GM12878 (cell line): Measurements from ENCODE around the gene CATSPER1. TPM values are rescaled to one million over a fixed set of nuclear protein-coding genes. Genes with fewer than 3 reads are reported as not detected.

ENCODE experiments used
- ATAC-seq: fragments of 200-7000 bp; cut with Tn5 transposase; 3 replicates; pipeline ENCODE4 v1.9.1; 2020; ENCODE audit warnings: mild to moderate bottlenecking, moderate library complexity
- BruUV-seq: library from RNA; stranded (reverse); fragments of 400-500 nt; replicated peaks from 2 replicates; lab custom pipeline; 2021; lab: Mats Ljungman, UMichigan
- CTCF ChIA-PET: fragments of 300-600 bp; sonication (Branson Sonifier 250); formaldehyde crosslinking; extraction: SDS; loops from one replicate; lab custom pipeline; 2021; ENCODE audit warnings: inconsistent platforms; lab: Yijun Ruan, JAX
- POLR2A ChIA-PET: fragments of 350-600 bp; formaldehyde crosslinking; extraction: SDS; loops from one replicate; lab custom pipeline; 2021; ENCODE audit warnings: inconsistent platforms; lab: Charles Lee
- RAD21 ChIA-PET: fragments of 300-600 bp; sonication (Branson Sonifier 250); formaldehyde crosslinking; loops from one replicate; lab custom pipeline; 2023; ENCODE audit warnings: antibody characterized with exemption; ENCODE audit not compliant: unreplicated experiment; lab: Charles Lee
- SMC1A ChIA-PET: fragments of 300-600 bp; sonication (Branson Sonifier 250); formaldehyde crosslinking; loops from one replicate; lab custom pipeline; 2023; ENCODE audit not compliant: unreplicated experiment, uncharacterized antibody; lab: Charles Lee
- DNase-seq: peaks from one replicate; pipeline ENCODE4 v3.0.0-alpha.2; 2011; ENCODE audit warnings: low read depth, low spot score
- FAIRE-seq: peaks from 3 replicates; lab custom pipeline; 2011; peaks lifted over from hg19 to GRCh38; lab: Jason Lieb, UNC
- H2AFZ ChIP-seq: 2 replicates; pipeline ENCODE4 v1.6.0; 2011; ENCODE audit warnings: low read depth, low read length, control low read depth; ENCODE audit not compliant: control insufficient read depth
- H3K27ac ChIP-seq: 2 replicates; pipeline ENCODE4 v1.5.1; 2011; ENCODE audit warnings: control low read depth; ENCODE audit not compliant: control insufficient read depth, insufficient read depth
- H3K27me3 ChIP-seq, 2 experiments: replicated peaks in 1 of 2; 2 replicates each; pipeline versions ENCODE4 v1.6.0 to v1.6.1; 2011; ENCODE audit warnings: low read length in 1 of 2; ENCODE audit not compliant: control insufficient read depth in 2 of 2, insufficient read depth in 2 of 2
- H3K36me3 ChIP-seq, 2 experiments: 2 replicates each; pipeline ENCODE4 v1.5.1; 2011; ENCODE audit warnings: low read length in 1 of 2; ENCODE audit not compliant: control insufficient read depth in 2 of 2, insufficient read depth in 2 of 2
- H3K4me1 ChIP-seq: 2 replicates; pipeline ENCODE4 v1.6.1; 2011; ENCODE audit warnings: mild to moderate bottlenecking, low read length, moderate library complexity, mixed read lengths; ENCODE audit not compliant: control insufficient read depth, insufficient read depth
- H3K4me2 ChIP-seq: 2 replicates; pipeline ENCODE4 v1.6.0; 2011; ENCODE audit warnings: control low read depth; ENCODE audit not compliant: control insufficient read depth, insufficient read depth
- H3K4me3 ChIP-seq: fragments of 200-600 bp; sonication (generic); 2 replicates; pipeline ENCODE4 v1.5.1; 2016
- H3K79me2 ChIP-seq: 2 replicates; pipeline ENCODE4 v1.6.0; 2011; ENCODE audit warnings: low read length; ENCODE audit not compliant: control insufficient read depth, insufficient read depth
- H3K9ac ChIP-seq: 2 replicates; pipeline ENCODE4 v1.8.0; 2011; ENCODE audit warnings: low read length, control low read depth, mixed read lengths; ENCODE audit not compliant: control insufficient read depth, insufficient read depth
- H3K9me3 ChIP-seq: replicated peaks from 3 replicates; pipeline ENCODE4 v1.5.1; 2011; ENCODE audit warnings: mild to moderate bottlenecking, low read length; ENCODE audit not compliant: control insufficient read depth, insufficient read depth
- H4K20me1 ChIP-seq: 2 replicates; pipeline ENCODE4 v1.6.0; 2011; ENCODE audit not compliant: control insufficient read depth, insufficient read depth
- CREB1 ChIP-seq: IDR thresholded peaks from 2 replicates; pipeline ENCODE4 v1.6.1; 2012; ENCODE audit warnings: low read depth, mild to moderate bottlenecking, inconsistent platforms
- CTCF ChIP-seq, 3 experiments: IDR thresholded peaks in 2 of 3; conservative IDR thresholded peaks in 1 of 3; 2 replicates each; pipeline ENCODE4 v1.5.1; 2011; ENCODE audit warnings: low read depth in 3 of 3, low read length in 3 of 3, mild to moderate bottlenecking in 3 of 3, control low read depth in 2 of 3, moderate library complexity in 2 of 3, inconsistent platforms in 1 of 3, mixed read lengths in 1 of 3; ENCODE audit not compliant: control insufficient read depth in 2 of 3, insufficient read depth in 1 of 3; ENCODE audit errors: extremely low read depth in 1 of 3
- ESRRA ChIP-seq: IDR thresholded peaks from 2 replicates; pipeline ENCODE4 v1.6.1; 2012; ENCODE audit warnings: mild to moderate bottlenecking, low read length, improper control_type of control experiment
- HCFC1 ChIP-seq: fragments of 150-350 bp; IDR thresholded peaks from 2 replicates; pipeline ENCODE4 v1.6.1; 2014; ENCODE audit warnings: low read length
- IKZF2 ChIP-seq, 2 experiments: fragments of 450-650 bp; IDR thresholded peaks; 2 replicates each; pipeline ENCODE4 v1.6.1; 2017; ENCODE audit warnings: mild to moderate bottlenecking in 2 of 2, moderate library complexity in 2 of 2
- MTA3 ChIP-seq: IDR thresholded peaks from 2 replicates; pipeline ENCODE4 v1.6.1; 2012; ENCODE audit warnings: low read length, inconsistent platforms, borderline replicate concordance
- NR2C2 ChIP-seq: IDR thresholded peaks from 2 replicates; pipeline ENCODE4 v1.6.1; 2011; ENCODE audit warnings: borderline replicate concordance, low read depth; ENCODE audit not compliant: control insufficient read depth, insufficient read length
- POLR2AphosphoS5 ChIP-seq: IDR thresholded peaks from 2 replicates; pipeline ENCODE4 v1.6.1; 2011; ENCODE audit warnings: mild to moderate bottlenecking, low read length, inconsistent platforms
- RAD21 ChIP-seq: IDR thresholded peaks from 2 replicates; pipeline ENCODE4 v1.6.1; 2011; ENCODE audit warnings: mild to moderate bottlenecking, low read depth, low read length, moderate library complexity; ENCODE audit not compliant: insufficient read depth
- WGBS: methylation state at CpG from one replicate; pipeline ENCODE4 v1.1.6; 2016; ENCODE audit warnings: low lambda C conversion rate; ENCODE audit not compliant: insufficient replicate concordance, insufficient coverage; ENCODE audit errors: missing lambda C conversion rate; 5-methylcytosine and 5-hydroxymethylcytosine counted together
- in situ Hi-C: fragments of 300-500 bp; cut with MboI; formaldehyde crosslinking; loops from 9 replicates; pipeline ENCODE4 v1.14.3; 2018; ENCODE audit warnings: mixed read lengths
- intact Hi-C: fragments of 100-400 bp; cut with micrococcal nuclease; formaldehyde crosslinking; loops from one replicate; pipeline ENCODE4 v1.14.2; 2022; ENCODE audit not compliant: unreplicated experiment
- polyA plus RNA-seq, 11 experiments: library from polyadenylated mRNA; depleted of rRNA in 4 of 11; unstranded in 6 of 11; stranded (reverse) in 5 of 11; fragments of >200 nt; fragmentation: Nextera tagmentation in 4 of 11; fragmentation: Illumina TruSeq in 1 of 11; extraction: Ambion mirVana in 4 of 11; extraction: Trizol in 1 of 11; gene quantifications; 1 replicate in 1 of 11; 2 replicates in 10 of 11; pipeline versions ENCODE4 v1.2.1 to v1.2.3, GENCODE V29; 2011 to 2016; ENCODE audit warnings: inconsistent platforms in 2 of 11, missing spikeins in 2 of 11, low read depth in 1 of 11
- total RNA-seq, 4 experiments: library from RNA; depleted of rRNA in 3 of 4; stranded (reverse); fragments of >200 nt in 3 of 4; fragmentation: Illumina TruSeq in 1 of 4; extraction: Trizol in 1 of 4; gene quantifications; 2 replicates each; pipeline versions ENCODE4 v1.2.1 to v1.2.3, GENCODE V29; 2013 to 2021
- TF ChIP-seq, protein P1 (sequence below): fragments of 450-650 bp; IDR thresholded peaks from 2 replicates; pipeline ENCODE4 v1.6.1; 2016; ENCODE audit warnings: mild to moderate bottlenecking
- TF ChIP-seq, protein P2 (sequence below): fragments of 450-650 bp; IDR thresholded peaks from 2 replicates; pipeline ENCODE4 v1.6.1; 2017; ENCODE audit warnings: mild to moderate bottlenecking, moderate library complexity

CATSPER1 gene
- total and polyA plus RNA-seq, 10 of the 15 experiments (the other 5 are each of a cell fraction or from before 2014, with no cell fraction given) = 0.02 to 0.05 TPM; not detected in 8

DNA sequence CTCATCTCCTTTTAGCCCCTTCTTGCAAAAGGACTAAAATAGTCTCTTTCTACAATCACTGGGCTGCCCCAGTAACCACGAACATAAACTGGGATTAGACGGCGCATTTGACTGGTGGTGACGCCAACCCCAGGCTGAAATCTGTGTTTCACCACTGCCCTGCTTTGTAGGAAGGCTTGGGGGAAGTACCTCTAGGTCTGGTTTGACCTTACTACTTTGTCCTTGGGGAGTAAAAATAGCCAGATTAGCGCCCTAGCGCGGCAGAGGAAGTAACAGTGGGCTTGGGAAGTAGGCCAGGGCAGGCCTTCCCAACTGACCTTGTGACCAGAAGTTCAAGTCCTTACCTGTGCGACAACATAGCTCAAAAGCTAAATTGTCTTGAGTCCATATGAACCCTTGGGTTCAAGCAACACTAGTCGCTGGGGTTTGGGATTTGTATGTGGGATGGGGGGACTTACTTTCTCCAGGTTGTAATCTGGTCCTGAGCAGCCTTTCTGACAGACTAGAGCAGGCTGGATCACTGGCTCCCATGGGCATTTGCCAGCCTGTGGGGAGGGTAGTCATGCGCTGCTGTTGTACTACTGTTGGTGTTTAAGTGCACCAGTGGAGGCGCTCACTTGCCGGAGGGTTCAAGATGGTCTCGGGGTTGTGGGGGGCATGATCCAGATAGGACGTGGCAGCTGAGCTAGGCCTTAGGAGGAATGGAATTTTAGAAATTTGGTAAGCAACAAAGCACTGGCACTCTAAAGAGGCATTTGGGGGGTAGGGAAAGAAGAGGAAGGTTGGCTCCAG lies 42.8 kb upstream of the CATSPER1 start:
- DNase-seq (no peak), FAIRE-seq (peak; percentile 27), ATAC-seq (peak; percentile 64)
- H3K36me3 ChIP-seq = peaks cover 16 to 39% of the 10 kb centered on the region in 2 experiments
- no peaks in the 10 kb centered on the region for H3K27me3 ChIP-seq
- TSS peak; percentile 88 for BruUV-seq
- POLR2A ChIA-PET = interaction anchor here (0.5 to 6.3 kb wide), 17 partner anchors 9 to 73 kb away, joined by 3 to 56 read pairs (median 4); partner anchors contain the start of genes BANF1 and SF3B2
- WGBS = 1% methylated on average over 14 of the region's 14 CpGs
- H3K4me3 ChIP-seq = peak overlapping the region; percentile 59
- H3K4me2 ChIP-seq = peak overlapping the region; percentile 90
- H2AFZ ChIP-seq = 0 out of 2 replicates have a peak overlapping the region, but pooled peaks have one; percentile 28
- intact Hi-C loops (loop anchor here (2.0 kb wide), 1 partner anchor 58 kb away; no protein-coding TSS in a partner anchor), in situ Hi-C loops (loop anchor here (5.0 kb wide), 1 partner anchor 63 kb away; no protein-coding TSS in a partner anchor)
- H3K27ac ChIP-seq = peak overlapping the region; percentile 83
- H3K4me1 ChIP-seq = peaks cover 23% of the 10 kb centered on the region
- RAD21 ChIA-PET = interaction anchor here (0.9 to 7.3 kb wide), 11 partner anchors 12 to 209 kb away, joined by 3 to 81 read pairs (median 6); partner anchors contain the start of genes MUS81 and SF3B2
- CTCF ChIA-PET = interaction anchor here (0.6 to 20.0 kb wide), 27 partner anchors 9 to 270 kb away, joined by 3 to 195 read pairs (median 8); partner anchors contain the start of genes CCDC85B, SF3B2 and YIF1A
- no peaks in the 10 kb centered on the region for H4K20me1 ChIP-seq
- SMC1A ChIA-PET = interaction anchor here (0.7 to 17.7 kb wide), 17 partner anchors 9 to 179 kb away, joined by 3 to 265 read pairs (median 5); partner anchors contain the start of genes BANF1, EIF1AD and SF3B2
- peaks cover 41% of the 10 kb centered on the region for H3K79me2 ChIP-seq
- peaks cover 4% of the 10 kb centered on the region; the same call in 2 of the 3 replicates for H3K9me3 ChIP-seq
- H3K9ac ChIP-seq = peak overlapping the region; percentile 70
- TF ChIP-seq CTCF (IDR thresholded peaks at IDR 0.05 in 2 of 3, conservative IDR thresholded peaks at IDR 0.05 in 1 of 3; ENCODE audit: control insufficient read depth in 2 of 3, extremely low read depth in 1 of 3, insufficient read depth in 1 of 3, low read depth in 3 of 3, low read length in 3 of 3) (peak; percentile 25 to 45 (median 32); a peak in 5 of 6 replicates), ESRRA (peak; percentile 83; the same call in 1 of the 2 replicates), CREB1 (peak; percentile 48; the same call in 1 of the 2 replicates), HCFC1 (no peak), NR2C2 (no peak), IKZF2 (IDR thresholded peaks at IDR 0.05) (peak in 1 of 2 experiments; percentile 45; a peak in 3 of 4 replicates), RAD21 (peak; percentile 22; the same call in 1 of the 2 replicates), POLR2AphosphoS5 (peak; percentile 44; the same call in 1 of the 2 replicates), MTA3 (peak; percentile 73; the same call in 1 of the 2 replicates)
- TF ChIP-seq, protein P1, sequence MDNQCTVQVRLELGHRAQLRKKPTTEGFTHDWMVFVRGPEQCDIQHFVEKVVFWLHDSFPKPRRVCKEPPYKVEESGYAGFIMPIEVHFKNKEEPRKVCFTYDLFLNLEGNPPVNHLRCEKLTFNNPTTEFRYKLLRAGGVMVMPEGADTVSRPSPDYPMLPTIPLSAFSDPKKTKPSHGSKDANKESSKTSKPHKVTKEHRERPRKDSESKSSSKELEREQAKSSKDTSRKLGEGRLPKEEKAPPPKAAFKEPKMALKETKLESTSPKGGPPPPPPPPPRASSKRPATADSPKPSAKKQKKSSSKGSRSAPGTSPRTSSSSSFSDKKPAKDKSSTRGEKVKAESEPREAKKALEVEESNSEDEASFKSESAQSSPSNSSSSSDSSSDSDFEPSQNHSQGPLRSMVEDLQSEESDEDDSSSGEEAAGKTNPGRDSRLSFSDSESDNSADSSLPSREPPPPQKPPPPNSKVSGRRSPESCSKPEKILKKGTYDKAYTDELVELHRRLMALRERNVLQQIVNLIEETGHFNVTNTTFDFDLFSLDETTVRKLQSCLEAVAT = peak; percentile 42; the same call in 1 of the 2 replicates
- TF ChIP-seq, protein P2, sequence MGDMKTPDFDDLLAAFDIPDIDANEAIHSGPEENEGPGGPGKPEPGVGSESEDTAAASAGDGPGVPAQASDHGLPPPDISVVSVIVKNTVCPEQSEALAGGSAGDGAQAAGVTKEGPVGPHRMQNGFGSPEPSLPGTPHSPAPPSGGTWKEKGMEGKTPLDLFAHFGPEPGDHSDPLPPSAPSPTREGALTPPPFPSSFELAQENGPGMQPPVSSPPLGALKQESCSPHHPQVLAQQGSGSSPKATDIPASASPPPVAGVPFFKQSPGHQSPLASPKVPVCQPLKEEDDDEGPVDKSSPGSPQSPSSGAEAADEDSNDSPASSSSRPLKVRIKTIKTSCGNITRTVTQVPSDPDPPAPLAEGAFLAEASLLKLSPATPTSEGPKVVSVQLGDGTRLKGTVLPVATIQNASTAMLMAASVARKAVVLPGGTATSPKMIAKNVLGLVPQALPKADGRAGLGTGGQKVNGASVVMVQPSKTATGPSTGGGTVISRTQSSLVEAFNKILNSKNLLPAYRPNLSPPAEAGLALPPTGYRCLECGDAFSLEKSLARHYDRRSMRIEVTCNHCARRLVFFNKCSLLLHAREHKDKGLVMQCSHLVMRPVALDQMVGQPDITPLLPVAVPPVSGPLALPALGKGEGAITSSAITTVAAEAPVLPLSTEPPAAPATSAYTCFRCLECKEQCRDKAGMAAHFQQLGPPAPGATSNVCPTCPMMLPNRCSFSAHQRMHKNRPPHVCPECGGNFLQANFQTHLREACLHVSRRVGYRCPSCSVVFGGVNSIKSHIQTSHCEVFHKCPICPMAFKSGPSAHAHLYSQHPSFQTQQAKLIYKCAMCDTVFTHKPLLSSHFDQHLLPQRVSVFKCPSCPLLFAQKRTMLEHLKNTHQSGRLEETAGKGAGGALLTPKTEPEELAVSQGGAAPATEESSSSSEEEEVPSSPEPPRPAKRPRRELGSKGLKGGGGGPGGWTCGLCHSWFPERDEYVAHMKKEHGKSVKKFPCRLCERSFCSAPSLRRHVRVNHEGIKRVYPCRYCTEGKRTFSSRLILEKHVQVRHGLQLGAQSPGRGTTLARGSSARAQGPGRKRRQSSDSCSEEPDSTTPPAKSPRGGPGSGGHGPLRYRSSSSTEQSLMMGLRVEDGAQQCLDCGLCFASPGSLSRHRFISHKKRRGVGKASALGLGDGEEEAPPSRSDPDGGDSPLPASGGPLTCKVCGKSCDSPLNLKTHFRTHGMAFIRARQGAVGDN = peak; percentile 16; the same call in 1 of the 2 replicates
